ENCODE measurements around the gene ZNHIT6. TPM values are rescaled to one million over a fixed set of nuclear protein-coding genes. Genes with fewer than 3 reads are reported as not detected.

The ZNHIT6 gene
- total RNA-seq, 1 donor from 2014 or later, result 19.9 TPM

GRCh38 chr1:85700422-85700821 is 7.8 kb downstream of the ZNHIT6 start:
- Mint-ChIP-seq H3K27ac (ENCODE audit: unreplicated experiment) (no peak overlapping the region), H3K4me3 (no peak overlapping the region), H3K4me1 (peaks cover 6% of the 10 kb centered on the region), H3K27me3 (ENCODE audit: low read depth) (no peaks in the 10 kb centered on the region), H3K9me3 (no peaks in the 10 kb centered on the region), H3K36me3 (ENCODE audit: low read depth) (peaks cover 14% of the 10 kb centered on the region)
- no peak for TF ChIP-seq CTCF (conservative IDR thresholded peaks at IDR 0.05)
- no peak for DNase-seq (ENCODE audit: low read depth, low spot score)

GRCh38 chr1:85697895-85698294 is 10.3 kb downstream of the ZNHIT6 start:
- no peak overlapping the region for H3K4me3 Mint-ChIP-seq

GRCh38 chr1:85692730-85693314 is 15.4 kb downstream of the ZNHIT6 start:
- TF ChIP-seq CTCF (conservative IDR thresholded peaks at IDR 0.05), result peak; percentile 65
- no peak overlapping the region for H3K27ac Mint-ChIP-seq (ENCODE audit: unreplicated experiment)
- H3K4me3 Mint-ChIP-seq, result no peak overlapping the region
- no peaks in the 10 kb centered on the region for H3K27me3 Mint-ChIP-seq (ENCODE audit: low read depth)
- no peaks in the 10 kb centered on the region for H3K4me1 Mint-ChIP-seq
- DNase-seq (ENCODE audit: low read depth, low spot score), result no peak
- no peaks in the 10 kb centered on the region for H3K9me3 Mint-ChIP-seq
- H3K36me3 Mint-ChIP-seq (ENCODE audit: low read depth), result peaks cover 2% of the 10 kb centered on the region

More at GRCh38 chr1:85697895-85698294, 10.3 kb downstream of the ZNHIT6 start:
- H3K27me3 Mint-ChIP-seq (ENCODE audit: low read depth), result no peaks in the 10 kb centered on the region
- H3K4me1 Mint-ChIP-seq, result no peaks in the 10 kb centered on the region
- DNase-seq (ENCODE audit: low read depth, low spot score), result no peak
- no peaks in the 10 kb centered on the region for H3K9me3 Mint-ChIP-seq
- H3K27ac Mint-ChIP-seq (ENCODE audit: unreplicated experiment), result no peak overlapping the region
- no peak for TF ChIP-seq CTCF (conservative IDR thresholded peaks at IDR 0.05)
- no peaks in the 10 kb centered on the region for H3K36me3 Mint-ChIP-seq (ENCODE audit: low read depth)

- no peaks in the 10 kb centered on the region for H3K9me3 Mint-ChIP-seq
- no peaks in the 10 kb centered on the region for H3K27me3 Mint-ChIP-seq (ENCODE audit: low read depth)
- no peak overlapping the region for H3K27ac Mint-ChIP-seq (ENCODE audit: unreplicated experiment)
- DNase-seq (ENCODE audit: low read depth, low spot score), result no peak
- no peaks in the 10 kb centered on the region for H3K4me1 Mint-ChIP-seq
- H3K4me3 Mint-ChIP-seq, result no peak overlapping the region
- TF ChIP-seq CTCF (conservative IDR thresholded peaks at IDR 0.05), result no peak
- H3K36me3 Mint-ChIP-seq (ENCODE audit: low read depth), result peaks cover 6% of the 10 kb centered on the region
Measured at GRCh38 chr1:85689775-85690404, 18.3 kb downstream of the ZNHIT6 start.

GRCh38 chr1:85683292-85684025 is 24.8 kb downstream of the ZNHIT6 start:
- Mint-ChIP-seq H3K36me3 (ENCODE audit: low read depth) (peaks cover 7% of the 10 kb centered on the region), H3K4me3 (no peak overlapping the region), H3K9me3 (no peaks in the 10 kb centered on the region), H3K27ac (ENCODE audit: unreplicated experiment) (no peak overlapping the region), H3K27me3 (ENCODE audit: low read depth) (no peaks in the 10 kb centered on the region), H3K4me1 (peaks cover 15% of the 10 kb centered on the region)
- DNase-seq (ENCODE audit: low read depth, low spot score), result no peak
- TF ChIP-seq CTCF (conservative IDR thresholded peaks at IDR 0.05), result no peak

Measured in neural crest cell (in vitro differentiated cells).